Trophoblast cell (in vitro differentiated cells and primary cell): ENCODE data around the gene CD48.

Source experiments
- DNase-seq, 2 donors: peaks; one replicate each; pipeline ENCODE4 v3.0.0-alpha.2; 2016
- H2AFZ ChIP-seq: 2 replicates; pipeline ENCODE4 v1.6.1; 2013; ENCODE audit warnings: low read length, moderate library complexity, mild to moderate bottlenecking; ENCODE audit not compliant: insufficient read depth, poor library complexity
- H2AK5ac ChIP-seq: 2 replicates; pipeline ENCODE4 v1.6.1; 2013; ENCODE audit warnings: mild to moderate bottlenecking, low read length
- H2BK120ac ChIP-seq: 2 replicates; pipeline ENCODE4 v1.6.1; 2013; ENCODE audit warnings: low read length, mild to moderate bottlenecking, moderate library complexity; ENCODE audit not compliant: insufficient read depth, poor library complexity
- H2BK12ac ChIP-seq: 2 replicates; pipeline ENCODE4 v1.6.1; 2013; ENCODE audit warnings: mild to moderate bottlenecking, low read length, moderate library complexity
- H2BK5ac ChIP-seq: 2 replicates; pipeline ENCODE4 v1.6.1; 2013; ENCODE audit warnings: low read length, low read depth, moderate library complexity, mild to moderate bottlenecking; ENCODE audit not compliant: poor library complexity
- H3K14ac ChIP-seq: 2 replicates; pipeline ENCODE4 v1.6.1; 2013; ENCODE audit warnings: mild to moderate bottlenecking, low read length
- H3K18ac ChIP-seq: 2 replicates; pipeline ENCODE4 v1.6.1; 2013; ENCODE audit warnings: mild to moderate bottlenecking, low read length
- H3K23ac ChIP-seq: 2 replicates; pipeline ENCODE4 v1.6.1; 2013; ENCODE audit warnings: low read length
- H3K27ac ChIP-seq: 2 replicates; pipeline ENCODE4 v1.5.1; 2013; ENCODE audit warnings: low read depth, mild to moderate bottlenecking, inconsistent platforms, low read length, moderate library complexity
- H3K27me3 ChIP-seq: 2 replicates; pipeline ENCODE4 v1.6.1; 2013; ENCODE audit warnings: inconsistent platforms, mild to moderate bottlenecking, low read length, moderate library complexity; ENCODE audit not compliant: insufficient read depth
- H3K36me3 ChIP-seq, 2 experiments: 1 replicate in 1 of 2; 2 replicates in 1 of 2; pipeline ENCODE4 v1.6.1; 2013; ENCODE audit warnings: low read length in 2 of 2, mild to moderate bottlenecking in 2 of 2, moderate library complexity in 1 of 2; ENCODE audit not compliant: insufficient read depth in 2 of 2, control insufficient read depth in 1 of 2
- H3K4ac ChIP-seq: 2 replicates; pipeline ENCODE4 v1.6.1; 2013; ENCODE audit warnings: low read depth, mild to moderate bottlenecking, low read length, moderate library complexity
- H3K4me1 ChIP-seq, 2 experiments: 1 replicate in 1 of 2; 2 replicates in 1 of 2; pipeline ENCODE4 v1.6.1; 2013; ENCODE audit warnings: low read length in 2 of 2, mild to moderate bottlenecking in 2 of 2, moderate library complexity in 1 of 2; ENCODE audit not compliant: insufficient read depth in 2 of 2, control insufficient read depth in 1 of 2
- H3K4me2 ChIP-seq: 2 replicates; pipeline ENCODE4 v1.6.1; 2013; ENCODE audit warnings: inconsistent platforms, mild to moderate bottlenecking, low read length, moderate library complexity
- H3K4me3 ChIP-seq: 2 replicates; pipeline ENCODE4 v1.5.1; 2013; ENCODE audit warnings: mild to moderate bottlenecking, low read depth, low read length, inconsistent platforms
- H3K79me1 ChIP-seq: one replicate; pipeline ENCODE4 v1.6.1; 2013; ENCODE audit warnings: low read length
- H3K79me2 ChIP-seq: 2 replicates; pipeline ENCODE4 v1.6.1; 2013; ENCODE audit warnings: low read length, mild to moderate bottlenecking; ENCODE audit not compliant: control insufficient read depth, insufficient read depth, poor library complexity
- H3K9ac ChIP-seq: 2 replicates; pipeline ENCODE4 v1.6.1; 2013; ENCODE audit warnings: mild to moderate bottlenecking, low read length
- H3K9me3 ChIP-seq: 2 replicates; pipeline ENCODE4 v1.6.1; 2013; ENCODE audit warnings: low read depth, mild to moderate bottlenecking, control low read depth, inconsistent platforms, low read length; ENCODE audit not compliant: insufficient read depth
- H4K12ac ChIP-seq: 2 replicates; pipeline ENCODE4 v1.6.1; 2013; ENCODE audit warnings: low read depth, mild to moderate bottlenecking, low read length, moderate library complexity
- H4K8ac ChIP-seq: 2 replicates; pipeline ENCODE4 v1.6.1; 2013; ENCODE audit warnings: low read depth, mild to moderate bottlenecking, low read length, moderate library complexity
- H4K91ac ChIP-seq: one replicate; pipeline ENCODE4 v1.6.1; 2013; ENCODE audit warnings: low read depth, mild to moderate bottlenecking, low read length, moderate library complexity
- WGBS: extraction: QIAGEN DNeasy Blood & Tissue Kit; methylation state at CpG from one replicate; pipeline ENCODE4 v1.1.7; 2013; ENCODE audit warnings: missing lambda C conversion rate; ENCODE audit not compliant: insufficient read length, insufficient coverage; ENCODE audit errors: extremely low coverage; 5-methylcytosine and 5-hydroxymethylcytosine counted together

CD48 gene

GRCh38 chr1:160646180-160646579 lies 65.4 kb downstream of the CD48 start:
- Histone ChIP-seq H3K79me2 (no peaks in the 10 kb centered on the region), H3K4me3 (no peak overlapping the region), H3K14ac (no peak overlapping the region), H3K4ac (no peak overlapping the region), H3K79me1 (no peaks in the 10 kb centered on the region), H2BK12ac (no peak overlapping the region), H4K91ac (no peak overlapping the region), H3K18ac (no peak overlapping the region), H3K9ac (no peak overlapping the region), H3K4me2 (no peak overlapping the region), H3K36me3 (no peaks in the 10 kb centered on the region), H2BK120ac (no peak overlapping the region), H4K12ac (no peak overlapping the region), H2AFZ (no peak overlapping the region), H3K4me1 (no peaks in the 10 kb centered on the region), H3K23ac (no peak overlapping the region), H2BK5ac (no peak overlapping the region), H4K8ac (no peak overlapping the region), H3K27me3 (no peaks in the 10 kb centered on the region), H2AK5ac (no peak overlapping the region), H3K9me3 (no peaks in the 10 kb centered on the region), H3K27ac (no peak overlapping the region)
- no peak for DNase-seq
- no CpG with 5 or more reads among the region's 1 CpG for WGBS

- H3K9me3 ChIP-seq = no peaks in the 10 kb centered on the region
- no peak overlapping the region for H3K4me2 ChIP-seq
- no peak overlapping the region for H3K23ac ChIP-seq
- no peak overlapping the region for H4K12ac ChIP-seq
- no peak overlapping the region for H2AK5ac ChIP-seq
- H3K4me3 ChIP-seq = no peak overlapping the region
- DNase-seq = no peak
- no CpG with 5 or more reads among the region's 13 CpGs for WGBS
- no peaks in the 10 kb centered on the region for H3K79me1 ChIP-seq
- H3K27ac ChIP-seq = no peak overlapping the region
- H2BK120ac ChIP-seq = no peak overlapping the region
- no peaks in the 10 kb centered on the region for H3K79me2 ChIP-seq
- H4K91ac ChIP-seq = no peak overlapping the region
- no peak overlapping the region for H2AFZ ChIP-seq
- H2BK5ac ChIP-seq = no peak overlapping the region
- H4K8ac ChIP-seq = no peak overlapping the region
- no peak overlapping the region for H2BK12ac ChIP-seq
- no peaks in the 10 kb centered on the region for H3K4me1 ChIP-seq
- no peak overlapping the region for H3K4ac ChIP-seq
- no peak overlapping the region for H3K9ac ChIP-seq
- no peaks in the 10 kb centered on the region for H3K27me3 ChIP-seq
- no peak overlapping the region for H3K14ac ChIP-seq
- H3K18ac ChIP-seq = no peak overlapping the region
- H3K36me3 ChIP-seq = no peaks in the 10 kb centered on the region
These were observed 66.1 kb downstream of the CD48 start for GRCh38 chr1:160645386-160646130.

GRCh38 chr1:160644399-160644798 lies 67.2 kb downstream of the CD48 start:
- H4K12ac ChIP-seq = no peak overlapping the region
- H2BK12ac ChIP-seq = no peak overlapping the region
- no peak overlapping the region for H2BK120ac ChIP-seq
- H2AFZ ChIP-seq = no peak overlapping the region
- no peak overlapping the region for H3K23ac ChIP-seq
- no peak overlapping the region for H4K91ac ChIP-seq
- H3K27ac ChIP-seq = no peak overlapping the region
- no peak overlapping the region for H3K9ac ChIP-seq
- H3K4ac ChIP-seq = no peak overlapping the region
- H3K36me3 ChIP-seq = no peaks in the 10 kb centered on the region
- H3K9me3 ChIP-seq = no peaks in the 10 kb centered on the region
- H3K14ac ChIP-seq = no peak overlapping the region
- DNase-seq = peak in 1 of 2 donors; percentile 42
- no peaks in the 10 kb centered on the region for H3K27me3 ChIP-seq
- H2BK5ac ChIP-seq = no peak overlapping the region
- H3K18ac ChIP-seq = no peak overlapping the region
- no peaks in the 10 kb centered on the region for H3K4me1 ChIP-seq
- H3K4me3 ChIP-seq = no peak overlapping the region
- H3K4me2 ChIP-seq = no peak overlapping the region
- H3K79me1 ChIP-seq = no peaks in the 10 kb centered on the region
- H3K79me2 ChIP-seq = no peaks in the 10 kb centered on the region
- no peak overlapping the region for H4K8ac ChIP-seq
- no peak overlapping the region for H2AK5ac ChIP-seq

DNA sequence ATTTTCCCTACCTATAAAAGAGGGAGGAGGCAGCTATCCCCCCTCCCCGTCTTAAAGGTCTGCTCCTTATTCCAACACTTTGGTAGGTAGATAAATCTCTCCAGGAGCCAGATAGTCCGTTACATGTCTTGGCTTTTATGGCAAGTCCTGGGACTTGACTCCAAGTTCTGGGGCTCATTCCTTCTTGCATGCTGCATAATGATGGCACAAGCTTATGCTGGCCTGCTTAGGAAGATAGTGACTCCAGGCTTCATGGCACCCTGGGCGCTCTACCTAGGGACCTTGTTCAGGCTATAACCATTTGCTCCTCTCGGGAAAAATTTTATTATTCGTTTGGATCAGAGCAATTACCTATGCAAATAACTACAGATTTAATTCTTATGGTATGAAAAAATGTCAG lies 68.5 kb downstream of the CD48 start:
- Histone ChIP-seq H3K9ac (no peak overlapping the region), H3K36me3 (no peaks in the 10 kb centered on the region)

More for the DNA sequence above, 68.5 kb downstream of the CD48 start:
- no peak overlapping the region for H3K14ac ChIP-seq
- no peak overlapping the region for H3K4me3 ChIP-seq
- H4K91ac ChIP-seq = no peak overlapping the region
- no peak overlapping the region for H3K4ac ChIP-seq
- H3K79me1 ChIP-seq = peaks cover 3% of the 10 kb centered on the region
- no peak overlapping the region for H2BK5ac ChIP-seq
- H3K18ac ChIP-seq = no peak overlapping the region
- WGBS = no CpG with 5 or more reads among the region's 5 CpGs
- H3K79me2 ChIP-seq = no peaks in the 10 kb centered on the region
- H2AFZ ChIP-seq = no peak overlapping the region
- H2BK120ac ChIP-seq = no peak overlapping the region
- DNase-seq = no peak
- H3K4me1 ChIP-seq = peaks cover 0 to 4% of the 10 kb centered on the region in 2 experiments
- no peaks in the 10 kb centered on the region for H3K27me3 ChIP-seq
- H2AK5ac ChIP-seq = no peak overlapping the region
- H2BK12ac ChIP-seq = no peak overlapping the region
- H4K8ac ChIP-seq = no peak overlapping the region
- H3K9me3 ChIP-seq = no peaks in the 10 kb centered on the region
- no peak overlapping the region for H3K4me2 ChIP-seq
- H3K27ac ChIP-seq = no peak overlapping the region
- no peak overlapping the region for H4K12ac ChIP-seq
- no peak overlapping the region for H3K23ac ChIP-seq
